Measurements from ENCODE around the gene NOTUM.

The NOTUM gene

GRCh38 chr17:81904600-81905423, 56.2 kb downstream of the NOTUM start:
- ChIA-PET POLR2A (no interaction called here), CTCF (no interaction called here)
- TF ChIP-seq CTCF (IDR thresholded peaks at IDR 0.05; ENCODE audit: control extremely low read depth, extremely low read depth, low read depth, missing control alignments): no peak

GRCh38 chr17:81903896-81904599, 56.9 kb downstream of the NOTUM start:
- no peak for TF ChIP-seq CTCF (IDR thresholded peaks at IDR 0.05; ENCODE audit: control extremely low read depth, extremely low read depth, low read depth, missing control alignments)
- ChIA-PET POLR2A (no interaction called here), CTCF (no interaction called here)
- DNase-seq (ENCODE audit: extremely low spot score): no peak

More at GRCh38 chr17:81904600-81905423, 56.2 kb downstream of the NOTUM start:
- DNase-seq (ENCODE audit: extremely low spot score): no peak

GRCh38 chr17:81903415-81903831, 57.6 kb downstream of the NOTUM start:
- CTCF ChIA-PET: no interaction called here
- no peak for DNase-seq (ENCODE audit: extremely low spot score)
- POLR2A ChIA-PET: no interaction called here
- no peak for TF ChIP-seq CTCF (IDR thresholded peaks at IDR 0.05; ENCODE audit: control extremely low read depth, extremely low read depth, low read depth, missing control alignments)

- CTCF ChIA-PET: interaction anchor here (1.5 kb wide), 2 partner anchors 34 to 57 kb away, joined by 3 to 4 read pairs; no protein-coding TSS in a partner anchor
- POLR2A ChIA-PET: interaction anchor here (0.7 kb wide), 1 partner anchor 24 kb away, joined by 3 read pairs; no protein-coding TSS in a partner anchor
- DNase-seq (ENCODE audit: extremely low spot score): no peak
- TF ChIP-seq CTCF (IDR thresholded peaks at IDR 0.05; ENCODE audit: control extremely low read depth, extremely low read depth, low read depth, missing control alignments): no peak
These were observed 58.2 kb downstream of the NOTUM start for GRCh38 chr17:81902653-81903414.

Measured in GM10248 (cell line).